ENCODE measurements around the gene SND1.

GRCh38 chr7:128124786-128125185 is 472.8 kb downstream of the SND1 start:
- TF ChIP-seq FOXM1 (IDR thresholded peaks at IDR 0.05; ENCODE audit: low read depth, low read length) = no peak
- TF ChIP-seq SUZ12 (IDR thresholded peaks at IDR 0.05; ENCODE audit: unreplicated experiment) = no peak
- no peak for TF ChIP-seq CTCF (IDR thresholded peaks at IDR 0.05 in 2 of 3, conservative IDR thresholded peaks at IDR 0.05 in 1 of 3; ENCODE audit: control insufficient read depth in 2 of 3, extremely low read depth in 1 of 3, insufficient read depth in 1 of 3, low read depth in 3 of 3, low read length in 3 of 3)
- no peak for TF ChIP-seq SUPT20H (IDR thresholded peaks at IDR 0.05; ENCODE audit: borderline replicate concordance, control insufficient read depth, low read depth, low read length)
- TF ChIP-seq PAX8 (IDR thresholded peaks at IDR 0.05) = no peak
- TF ChIP-seq ATF7 (IDR thresholded peaks at IDR 0.05; ENCODE audit: low read depth) = no peak
- no peak for TF ChIP-seq REST (IDR thresholded peaks at IDR 0.05; ENCODE audit: low read depth, low read length)
- TF ChIP-seq JUNB (IDR thresholded peaks at IDR 0.05) = no peak
- no peak for TF ChIP-seq NRF1 (conservative IDR thresholded peaks at IDR 0.05; ENCODE audit: low read depth, low read length)
- TF ChIP-seq ZNF274 (IDR thresholded peaks at IDR 0.05; ENCODE audit: insufficient read depth, insufficient read length) = no peak
- TF ChIP-seq JUND (IDR thresholded peaks at IDR 0.05; ENCODE audit: low read depth, low read length) = no peak
- no peak for TF ChIP-seq NR2C1 (IDR thresholded peaks at IDR 0.05)
- TF ChIP-seq CBFB (IDR thresholded peaks at IDR 0.05; ENCODE audit: low read depth) = no peak

Measured in GM12878 (cell line).